Measurements from ENCODE around the gene SEC62.

Gene SEC62

GRCh38 chr3:169968224-169968885 lies 1.7 kb downstream of the SEC62 start:
- DNase-seq, result no peak

GRCh38 chr3:169969174-169970095 lies 2.8 kb downstream of the SEC62 start:
- peak in 2 of 3 donors; percentile 32 to 37 for DNase-seq

GRCh38 chr3:169970847-169971246 lies 4.2 kb downstream of the SEC62 start:
- no peak for DNase-seq

GRCh38 chr3:169971522-169971921 lies 4.9 kb downstream of the SEC62 start:
- DNase-seq, result no peak

- peak; percentile 36 to 83 (median 81) for DNase-seq
These were observed 13.4 kb downstream of the SEC62 start for GRCh38 chr3:169980055-169980454.

GRCh38 chr3:169984292-169984691 lies 17.7 kb downstream of the SEC62 start:
- no peak for DNase-seq

- DNase-seq, result no peak
These were observed 23.8 kb downstream of the SEC62 start for GRCh38 chr3:169990431-169990830.

GRCh38 chr3:169992156-169992555 lies 25.5 kb downstream of the SEC62 start:
- DNase-seq, result no peak

GRCh38 chr3:169992781-169993180 lies 26.2 kb downstream of the SEC62 start:
- DNase-seq, result no peak

GRCh38 chr3:169993761-169994160 lies 27.2 kb downstream of the SEC62 start:
- DNase-seq, result no peak

- no peak for DNase-seq
These were observed 29.5 kb downstream of the SEC62 start for GRCh38 chr3:169996063-169996462.

GRCh38 chr3:169998668-169999131 lies 32.1 kb downstream of the SEC62 start:
- peak in 2 of 3 donors; percentile 8 to 31 for DNase-seq

GRCh38 chr3:169999433-169999832 lies 32.8 kb downstream of the SEC62 start:
- no peak for DNase-seq

- DNase-seq, result no peak
These were observed 33.4 kb downstream of the SEC62 start for GRCh38 chr3:170000051-170000450.

GRCh38 chr3:170002231-170002630 lies 35.6 kb downstream of the SEC62 start:
- no peak for DNase-seq

GRCh38 chr3:170002879-170003278 lies 36.3 kb downstream of the SEC62 start:
- DNase-seq, result peak; percentile 14 to 57 (median 40)

GRCh38 chr3:170003881-170004356 lies 37.3 kb downstream of the SEC62 start:
- DNase-seq, result no peak

- peak; percentile 57 to 66 (median 57) for DNase-seq
These were observed 40.5 kb downstream of the SEC62 start for GRCh38 chr3:170007031-170007663.

GRCh38 chr3:170010498-170010897 lies 43.9 kb downstream of the SEC62 start:
- no peak for DNase-seq

- peak in 1 of 3 donors; percentile 16 for DNase-seq
These were observed 46.2 kb downstream of the SEC62 start for GRCh38 chr3:170012683-170013400.

GRCh38 chr3:170016057-170016456 lies 49.5 kb downstream of the SEC62 start:
- DNase-seq, result peak in 1 of 3 donors; percentile 12

- DNase-seq, result peak in 1 of 3 donors; percentile 3
These were observed 52.7 kb downstream of the SEC62 start for GRCh38 chr3:170019306-170019705.
